GM21786 (cell line): Measurements from ENCODE around the gene PRIM2.
"Not testable (repeated sequence)": the region's sequence is repeated elsewhere in the genome, so short reads cannot be mapped to it uniquely, and the experiment has no call there.

Experiments
- ATAC-seq: cut with Tn5 transposase; IDR thresholded peaks from one replicate; pipeline ENCODE4 v1.9.1; 2021; ENCODE audit not compliant: unreplicated experiment

PRIM2 gene

GRCh38 chr6:57308755-57309154, 8.7 kb upstream of the PRIM2 start:
- not testable (repeated sequence) for ATAC-seq

GRCh38 chr6:57310095-57310816, 7.2 kb upstream of the PRIM2 start:
- ATAC-seq = not testable (repeated sequence)

DNA sequence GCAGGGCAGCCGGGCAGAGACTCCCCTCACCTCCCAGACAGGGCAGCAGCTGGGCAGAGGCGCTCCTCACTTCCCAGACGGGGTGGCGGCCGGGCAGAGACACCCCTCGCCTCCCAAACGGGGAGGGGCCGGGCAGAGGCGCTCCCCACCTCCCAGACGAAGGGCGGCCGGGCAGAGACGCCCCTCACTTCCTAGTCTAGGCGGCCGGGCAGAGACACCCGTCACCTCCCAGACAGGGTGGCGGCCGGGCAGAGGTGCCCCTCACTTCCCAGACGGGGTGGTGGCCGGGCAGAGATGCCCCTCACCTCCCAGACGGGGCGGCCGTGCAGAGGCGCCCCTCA, 6.6 kb upstream of the PRIM2 start:
- ATAC-seq = no peak

DNA sequence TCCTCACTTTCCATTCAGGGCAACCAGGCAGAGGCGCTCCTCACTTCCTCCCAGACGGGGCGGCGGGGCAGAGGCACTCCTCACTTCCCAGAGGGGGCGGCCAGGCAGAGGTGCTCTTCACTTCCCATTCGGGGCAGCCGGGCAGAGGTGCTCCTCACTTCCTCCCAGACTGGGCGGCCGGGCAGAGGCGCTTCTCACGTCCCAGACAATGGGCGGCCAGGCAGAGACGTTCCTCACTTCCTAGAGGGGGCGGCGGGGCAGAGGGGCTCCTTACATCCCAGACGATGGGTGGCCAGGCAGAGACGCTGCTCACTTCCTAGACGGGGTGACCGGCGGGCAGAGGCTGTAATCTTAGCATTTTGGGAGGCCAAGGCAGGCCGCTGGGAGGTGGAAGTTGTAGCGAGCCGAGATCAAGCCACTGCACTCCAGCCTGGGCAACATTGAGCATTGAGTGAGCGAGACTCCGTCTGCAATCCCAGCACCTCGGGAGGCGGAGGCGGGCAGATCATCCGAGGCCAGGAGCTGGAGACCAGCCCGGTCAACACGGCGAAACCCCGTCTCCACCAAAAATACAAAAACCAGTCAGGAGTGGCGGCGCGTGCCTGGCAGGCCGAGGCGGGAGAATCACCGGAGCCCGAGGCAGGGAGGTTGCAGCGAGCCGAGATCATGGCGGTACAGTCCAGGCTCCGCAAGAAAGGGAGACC, 6.0 kb upstream of the PRIM2 start:
- not testable (repeated sequence) for ATAC-seq

DNA sequence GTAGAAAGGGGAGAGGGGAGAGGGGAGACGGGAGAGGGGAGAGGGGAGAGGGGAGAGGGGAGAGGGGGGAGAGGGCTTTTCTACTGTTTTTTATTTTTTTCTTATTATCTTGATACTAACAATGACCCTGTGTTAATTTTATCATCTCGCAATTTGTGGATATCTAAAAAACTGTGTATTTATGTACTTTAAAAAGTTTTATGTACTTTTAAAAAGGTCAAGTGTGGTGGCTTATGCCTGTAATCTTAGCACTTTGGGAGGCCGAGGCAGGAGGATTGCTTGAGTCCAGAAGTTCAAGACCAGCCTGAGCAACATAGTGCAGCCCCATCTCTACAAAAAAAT, 5.5 kb upstream of the PRIM2 start:
- no peak for ATAC-seq

GRCh38 chr6:57313009-57313408, 4.4 kb upstream of the PRIM2 start:
- ATAC-seq = no peak

DNA sequence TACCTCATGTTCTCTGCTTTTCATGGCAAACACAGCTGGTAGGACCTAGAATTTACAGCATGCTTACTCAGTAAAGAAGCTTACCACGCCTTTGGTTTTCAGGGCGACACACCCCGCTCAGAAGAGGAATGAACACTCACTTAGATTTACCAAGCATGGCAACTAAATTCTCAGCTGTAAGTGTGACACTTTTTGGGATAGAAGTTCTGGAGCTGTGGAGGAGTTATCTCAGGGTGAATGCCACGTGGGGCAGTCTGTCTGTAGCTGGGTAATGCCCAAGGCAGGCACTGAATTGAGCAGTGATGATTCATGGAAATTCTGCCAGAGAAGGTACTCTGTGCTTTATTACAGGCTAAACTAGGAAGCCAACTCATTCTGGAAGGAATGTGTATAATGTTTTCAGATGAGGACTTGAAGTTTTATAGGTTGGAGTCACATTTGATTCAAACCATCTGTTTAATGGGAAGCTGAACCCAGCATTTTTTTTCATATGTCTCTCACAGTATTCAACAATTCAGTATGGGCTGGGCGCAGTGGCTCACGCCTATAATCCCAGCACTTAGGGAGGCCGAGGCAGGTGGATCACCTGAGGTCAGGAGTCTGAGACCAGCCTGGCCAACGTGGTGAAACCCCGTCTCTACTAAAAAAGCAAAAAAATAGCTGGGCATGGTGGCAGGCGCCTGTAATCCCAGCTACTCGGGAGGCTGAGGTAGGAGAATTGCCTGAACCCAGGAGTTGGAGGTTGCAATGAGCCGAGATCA, 3.5 kb upstream of the PRIM2 start:
- ATAC-seq = no peak

GRCh38 chr6:57315111-57315510, 2.3 kb upstream of the PRIM2 start:
- ATAC-seq = no peak

- no peak for ATAC-seq
Measured at GRCh38 chr6:57315851-57316250, 1.6 kb upstream of the PRIM2 start.

DNA sequence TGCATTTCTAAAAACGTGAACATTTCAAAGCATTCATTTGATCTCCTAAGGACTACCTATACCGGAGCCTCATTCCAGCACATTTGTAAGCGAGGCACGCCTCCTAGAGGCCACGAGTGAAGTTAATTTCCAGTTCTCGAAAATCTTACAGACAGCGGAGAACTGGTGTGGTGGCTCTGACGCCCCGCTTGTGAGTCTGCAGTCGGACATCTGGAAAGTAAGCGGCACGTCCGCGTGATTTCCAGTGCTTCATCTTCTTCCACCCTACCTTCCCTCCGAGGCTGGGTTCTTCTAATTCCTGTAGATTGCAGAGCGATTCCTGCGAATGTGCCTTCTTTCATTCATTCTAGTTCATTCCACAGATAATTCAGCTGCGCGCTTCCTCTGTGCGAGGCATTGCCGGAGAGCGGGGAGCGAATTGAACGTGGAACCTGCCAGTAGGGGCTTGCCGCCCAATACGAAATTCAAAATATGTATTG, 810 bp upstream of the PRIM2 start:
- peak; percentile 91 for ATAC-seq

DNA sequence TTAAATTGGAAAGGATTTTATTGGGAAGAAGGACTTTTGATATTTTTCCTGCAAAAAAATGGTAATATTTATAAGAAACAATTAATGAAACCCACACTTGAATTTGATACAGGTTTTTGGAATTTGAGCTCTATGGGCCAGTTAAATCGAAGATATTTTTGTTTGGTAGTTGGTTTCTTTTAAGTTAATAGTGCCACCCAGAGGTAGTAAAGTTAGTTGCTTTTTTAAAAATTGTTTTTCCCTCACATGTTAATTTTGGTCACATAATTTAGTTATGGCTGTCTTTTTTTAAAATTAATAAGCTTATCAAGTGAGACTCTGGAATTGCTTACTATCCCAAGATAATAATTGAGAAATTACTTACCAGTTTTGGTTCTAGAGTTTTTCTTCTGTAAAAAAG, 7.1 kb downstream of the PRIM2 start:
- ATAC-seq = no peak

DNA sequence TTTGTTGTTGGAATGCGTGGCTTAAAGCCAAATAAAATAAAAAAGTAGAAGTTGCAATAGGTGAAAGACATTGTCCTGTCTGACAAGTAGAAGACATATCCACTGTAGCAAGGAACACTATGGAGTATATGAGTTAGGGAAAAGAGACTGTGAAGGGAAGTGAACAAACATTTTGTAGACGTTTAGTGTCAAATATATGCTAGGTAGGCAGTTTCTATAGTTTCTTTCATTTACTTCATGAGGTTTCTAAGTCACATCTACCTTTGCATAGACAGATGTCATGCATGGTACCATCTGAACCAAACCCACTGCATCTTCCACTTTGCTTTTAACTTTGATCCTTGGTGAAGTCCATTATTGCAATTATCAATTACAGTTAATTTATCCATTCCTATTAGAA, 9.9 kb downstream of the PRIM2 start:
- no peak for ATAC-seq

DNA sequence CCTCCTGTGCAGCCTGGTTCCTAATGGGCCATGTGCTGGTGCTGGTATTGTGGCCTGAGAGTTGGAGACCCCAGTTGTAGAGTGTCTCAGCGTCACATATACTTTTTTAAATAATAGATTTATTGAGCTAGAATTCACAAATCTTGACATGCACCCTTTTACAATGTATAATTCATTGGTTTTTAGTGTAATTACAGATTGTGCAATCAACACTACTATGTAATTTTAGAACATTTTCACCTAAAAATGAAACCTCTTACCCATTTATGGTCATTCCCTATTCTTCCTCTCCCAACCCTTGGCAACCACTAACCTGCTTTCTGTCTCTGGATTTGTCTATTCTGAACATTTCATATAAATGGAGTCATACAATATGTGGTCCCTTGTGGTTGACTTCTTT, 10.6 kb downstream of the PRIM2 start:
- no peak for ATAC-seq

GRCh38 chr6:57329933-57330332, 12.5 kb downstream of the PRIM2 start:
- ATAC-seq = no peak

GRCh38 chr6:57342148-57342669, 24.8 kb downstream of the PRIM2 start:
- ATAC-seq = no peak

GRCh38 chr6:57343342-57343741, 25.9 kb downstream of the PRIM2 start:
- ATAC-seq = not testable (repeated sequence)

DNA sequence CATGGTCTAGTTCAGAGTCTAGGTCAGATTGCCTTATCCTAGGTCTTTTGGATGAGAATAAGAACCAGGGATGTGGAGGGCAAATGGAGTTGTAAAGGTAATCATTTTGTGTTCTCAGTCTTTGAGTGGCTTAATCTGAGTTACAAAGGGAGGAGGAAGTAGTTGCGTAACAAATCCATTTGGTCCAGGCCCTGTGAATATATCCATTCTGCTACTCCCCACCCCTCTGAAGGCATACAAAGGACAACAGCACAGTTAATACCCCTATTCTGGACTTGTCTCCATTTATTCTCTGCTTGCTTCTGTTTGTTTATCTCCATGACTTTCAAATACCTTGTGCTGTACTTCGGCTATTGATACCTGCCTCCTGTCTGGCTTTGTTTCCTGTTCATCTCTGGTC, 29.3 kb downstream of the PRIM2 start:
- not testable (repeated sequence) for ATAC-seq

DNA sequence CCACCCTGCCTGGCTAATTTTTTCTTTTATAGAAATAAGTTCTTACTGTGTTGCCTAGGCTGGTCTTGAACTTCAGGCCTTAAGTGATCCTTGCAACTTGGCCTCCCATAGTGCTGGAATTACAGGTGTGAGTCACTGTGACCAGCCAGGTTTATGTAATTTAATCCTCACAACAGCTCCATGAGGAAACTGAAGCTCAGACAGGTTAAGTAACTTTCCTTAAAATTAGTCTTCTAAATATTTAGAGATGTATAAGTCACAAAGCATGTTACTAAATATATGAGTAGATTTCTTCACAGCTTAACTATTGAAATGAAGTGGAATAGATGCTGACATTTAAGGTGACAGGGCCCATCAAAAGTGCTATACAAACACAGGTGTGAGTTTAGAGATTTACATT, 30.2 kb downstream of the PRIM2 start:
- ATAC-seq = not testable (repeated sequence)

GRCh38 chr6:57350443-57350842, 33.0 kb downstream of the PRIM2 start:
- not testable (repeated sequence) for ATAC-seq

GRCh38 chr6:57352596-57352995, 35.2 kb downstream of the PRIM2 start:
- ATAC-seq = not testable (repeated sequence)

- ATAC-seq = not testable (repeated sequence)
Measured at GRCh38 chr6:57358319-57358718, 40.9 kb downstream of the PRIM2 start.

- not testable (repeated sequence) for ATAC-seq
Measured at GRCh38 chr6:57359766-57360165, 42.3 kb downstream of the PRIM2 start.
